Measurements from ENCODE around the gene BIN1. TPM values are rescaled to one million over a fixed set of nuclear protein-coding genes. Genes with fewer than 3 reads are reported as not detected.

Gene BIN1
- total RNA-seq, 2 donors from 2014 or later: 41.7 to 45.9 TPM

GRCh38 chr2:127098711-127099110 lies 8.2 kb downstream of the BIN1 start:
- Mint-ChIP-seq H3K4me1 (peaks cover 12% of the 10 kb centered on the region), H3K9me3 (no peaks in the 10 kb centered on the region), H3K27ac (no peak overlapping the region), H3K4me3 (no peak overlapping the region), H3K27me3 (ENCODE audit: insufficient read depth) (no peaks in the 10 kb centered on the region), H3K36me3 (ENCODE audit: low read depth) (no peaks in the 10 kb centered on the region)
- H3K27ac ChIP-seq (ENCODE audit: low read depth, low read length): no peak overlapping the region
- no peaks in the 10 kb centered on the region for H3K36me3 ChIP-seq (ENCODE audit: control insufficient read depth, insufficient read depth, low read length)
- DNase-seq: no peak
- no peaks in the 10 kb centered on the region for H3K27me3 ChIP-seq (ENCODE audit: control insufficient read depth, insufficient read depth, low read length, poor library complexity, severe bottlenecking)
- no peaks in the 10 kb centered on the region for H3K9me3 ChIP-seq (ENCODE audit: control insufficient read depth, low read length)
- H3K4me3 ChIP-seq (ENCODE audit: low read length): no peak overlapping the region
- H3K9ac ChIP-seq (ENCODE audit: extremely low read depth, low read length, poor library complexity, severe bottlenecking): no peak overlapping the region
- 90 to 94% methylated on average over 5 to 7 of the region's 7 CpGs for WGBS, 2 experiments (ENCODE audit: insufficient coverage in 1 of 2, insufficient read length in 1 of 2)
- H3K4me1 ChIP-seq (ENCODE audit: control insufficient read depth, insufficient read depth, low read length): peaks cover 12% of the 10 kb centered on the region
- TF ChIP-seq CTCF (conservative IDR thresholded peaks at IDR 0.05): no peak

- 84 to 87% methylated on average over 5 to 16 of the region's 16 CpGs for WGBS, 2 experiments (ENCODE audit: insufficient coverage in 1 of 2, insufficient read length in 1 of 2)
Measured at GRCh38 chr2:127097841-127098651, 8.9 kb downstream of the BIN1 start.

GRCh38 chr2:127097471-127097765 lies 9.5 kb downstream of the BIN1 start:
- Histone ChIP-seq H3K4me3 (ENCODE audit: low read length) (no peak overlapping the region), H3K27ac (ENCODE audit: low read depth, low read length) (no peak overlapping the region), H3K4me1 (ENCODE audit: control insufficient read depth, insufficient read depth, low read length) (peaks cover 12% of the 10 kb centered on the region), H3K9me3 (ENCODE audit: control insufficient read depth, low read length) (no peaks in the 10 kb centered on the region), H3K27me3 (ENCODE audit: control insufficient read depth, insufficient read depth, low read length, poor library complexity, severe bottlenecking) (no peaks in the 10 kb centered on the region), H3K36me3 (ENCODE audit: control insufficient read depth, insufficient read depth, low read length) (no peaks in the 10 kb centered on the region), H3K9ac (ENCODE audit: extremely low read depth, low read length, poor library complexity, severe bottlenecking) (no peak overlapping the region)
- Mint-ChIP-seq H3K27ac (no peak overlapping the region), H3K4me3 (no peak overlapping the region), H3K27me3 (ENCODE audit: insufficient read depth) (no peaks in the 10 kb centered on the region), H3K4me1 (peaks cover 14% of the 10 kb centered on the region), H3K36me3 (ENCODE audit: low read depth) (no peaks in the 10 kb centered on the region), H3K9me3 (no peaks in the 10 kb centered on the region)
- no peak for DNase-seq
- 88 to 100% methylated on average over 1 to 3 of the region's 3 CpGs for WGBS, 2 experiments (ENCODE audit: insufficient coverage in 1 of 2, insufficient read length in 1 of 2)
- TF ChIP-seq CTCF (conservative IDR thresholded peaks at IDR 0.05): no peak

More at GRCh38 chr2:127097841-127098651, 8.9 kb downstream of the BIN1 start:
- H3K4me1 Mint-ChIP-seq: peaks cover 14% of the 10 kb centered on the region
- Histone ChIP-seq H3K36me3 (ENCODE audit: control insufficient read depth, insufficient read depth, low read length) (no peaks in the 10 kb centered on the region), H3K4me1 (ENCODE audit: control insufficient read depth, insufficient read depth, low read length) (peaks cover 12% of the 10 kb centered on the region), H3K27ac (ENCODE audit: low read depth, low read length) (peak overlapping the region; percentile 53), H3K9me3 (ENCODE audit: control insufficient read depth, low read length) (no peaks in the 10 kb centered on the region), H3K9ac (ENCODE audit: extremely low read depth, low read length, poor library complexity, severe bottlenecking) (no peak overlapping the region), H3K27me3 (ENCODE audit: control insufficient read depth, insufficient read depth, low read length, poor library complexity, severe bottlenecking) (no peaks in the 10 kb centered on the region), H3K4me3 (ENCODE audit: low read length) (no peak overlapping the region)
- H3K27me3 Mint-ChIP-seq (ENCODE audit: insufficient read depth): no peaks in the 10 kb centered on the region
- H3K4me3 Mint-ChIP-seq: no peak overlapping the region
- H3K36me3 Mint-ChIP-seq (ENCODE audit: low read depth): no peaks in the 10 kb centered on the region
- TF ChIP-seq CTCF (conservative IDR thresholded peaks at IDR 0.05): no peak
- DNase-seq: peak; percentile 47
- H3K9me3 Mint-ChIP-seq: no peaks in the 10 kb centered on the region
- no peak overlapping the region for H3K27ac Mint-ChIP-seq

Data from endodermal cell (in vitro differentiated cells).